ACC112 (cell line): ENCODE measurements around the gene MAML2.
A peak's percentile ranks its signal among the peaks of the same experiment; 100 is the strongest.

ENCODE experiments used
- H2AFZ ChIP-seq: fragments of 200-600 bp; sonication (generic); one replicate; pipeline ENCODE4 v1.6.0; 2017; ENCODE audit warnings: antibody characterized with exemption, low read length; ENCODE audit not compliant: unreplicated experiment
- H3K27ac ChIP-seq: fragments of 200-600 bp; sonication (generic); 2 replicates; pipeline ENCODE4 v1.5.1; 2014; ENCODE audit warnings: low read depth, mild to moderate bottlenecking, antibody characterized with exemption, low read length, moderate library complexity
- H3K27me3 ChIP-seq: fragments of 200-600 bp; sonication (generic); 2 replicates; pipeline ENCODE4 v1.6.1; 2014; ENCODE audit warnings: mild to moderate bottlenecking, antibody characterized with exemption, low read length, moderate library complexity, mixed read lengths; ENCODE audit not compliant: insufficient read depth
- H3K36me3 ChIP-seq: fragments of 200-600 bp; sonication (generic); 2 replicates; pipeline ENCODE4 v1.6.1; 2016; ENCODE audit warnings: mild to moderate bottlenecking, antibody characterized with exemption, low read length, moderate library complexity, mixed read lengths; ENCODE audit not compliant: insufficient read depth
- H3K4me1 ChIP-seq: fragments of 200-600 bp; sonication (generic); one replicate; pipeline ENCODE4 v1.6.1; 2016; ENCODE audit warnings: low read length, mixed read lengths; ENCODE audit not compliant: insufficient read depth, unreplicated experiment, control insufficient read depth
- H3K4me3 ChIP-seq: fragments of 200-600 bp; sonication (generic); 2 replicates; pipeline ENCODE4 v1.5.1; 2014; ENCODE audit warnings: mild to moderate bottlenecking, low read depth, low read length
- H3K79me2 ChIP-seq: fragments of 200-600 bp; sonication (generic); one replicate; pipeline ENCODE4 v1.6.0; 2016; ENCODE audit warnings: low read length; ENCODE audit not compliant: control insufficient read depth, unreplicated experiment, insufficient read depth

Gene MAML2

DNA sequence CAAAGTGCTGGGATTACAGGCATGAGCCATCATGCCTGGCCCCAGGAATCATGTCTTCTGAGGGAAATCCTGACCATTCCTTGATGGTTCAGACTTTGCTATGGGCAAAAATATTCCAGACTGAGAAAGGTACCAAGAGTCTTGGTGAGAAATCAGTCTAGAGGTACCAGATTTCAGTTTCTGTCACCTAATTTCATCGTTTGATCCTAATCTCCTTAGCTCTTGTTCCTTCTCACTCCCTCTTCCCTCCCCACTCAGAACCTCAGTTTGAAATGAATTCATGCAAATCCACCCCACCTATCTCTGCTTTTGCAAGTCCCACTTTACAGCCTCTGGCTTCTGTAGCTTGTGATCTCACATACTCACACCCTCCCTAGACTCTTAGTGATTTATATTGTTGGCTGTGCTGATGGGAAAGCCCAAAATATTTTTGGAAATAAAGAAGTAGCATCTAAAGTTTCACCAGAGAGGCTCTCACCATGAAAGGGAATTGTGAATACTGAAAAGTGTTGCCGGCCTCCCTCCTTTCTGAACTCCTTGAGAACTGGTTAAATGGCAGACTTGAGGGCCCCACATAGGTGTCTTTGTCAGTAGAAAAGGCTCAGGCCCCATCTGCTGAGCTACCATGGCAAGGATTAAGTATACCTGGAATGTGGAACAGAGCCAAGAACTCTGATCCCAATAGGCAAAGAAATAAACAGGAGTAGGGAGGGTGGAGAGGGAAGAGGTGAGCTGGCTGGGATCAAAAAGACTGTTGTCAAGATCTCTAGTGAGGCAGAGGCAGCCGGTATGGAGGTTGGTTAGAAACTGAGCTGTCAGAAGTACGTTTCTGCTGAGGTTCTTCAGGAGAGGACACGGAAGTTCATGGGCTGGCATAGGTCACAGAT, 228.6 kb downstream of the MAML2 start:
- Histone ChIP-seq H2AFZ (no peak overlapping the region), H3K36me3 (no peaks in the 10 kb centered on the region), H3K4me1 (peaks cover 20% of the 10 kb centered on the region), H3K27ac (peak overlapping the region; percentile 88), H3K4me3 (no peak overlapping the region), H3K79me2 (peaks cover 29% of the 10 kb centered on the region), H3K27me3 (no peaks in the 10 kb centered on the region)

DNA sequence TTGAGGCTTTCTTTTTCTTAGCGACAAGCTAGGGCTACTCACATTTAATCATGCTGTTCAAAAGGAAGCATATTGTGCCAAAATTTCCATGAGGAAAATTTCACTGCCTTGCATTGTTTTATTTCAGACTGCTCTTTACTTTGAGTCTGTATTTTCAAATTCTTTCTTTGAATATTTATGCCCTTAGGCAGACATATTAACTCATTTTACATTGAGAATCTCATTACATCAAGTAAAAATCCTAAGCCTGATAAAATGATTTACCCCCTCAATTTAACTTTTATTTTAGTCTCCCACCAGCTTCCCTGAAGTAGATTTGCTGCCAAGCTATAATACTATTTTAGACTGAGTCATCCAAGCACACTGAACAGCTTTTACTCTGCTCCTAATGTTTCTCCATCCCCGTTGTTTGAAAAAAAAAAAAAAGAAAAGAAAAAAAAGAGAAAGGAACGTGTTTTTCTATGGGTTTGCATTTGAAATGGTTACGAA, 229.8 kb downstream of the MAML2 start:
- H3K36me3 ChIP-seq, result no peaks in the 10 kb centered on the region
- H3K27ac ChIP-seq, result peak overlapping the region; percentile 88
- H3K4me1 ChIP-seq, result peaks cover 20% of the 10 kb centered on the region
- peak overlapping the region; percentile 64 for H2AFZ ChIP-seq
- H3K4me3 ChIP-seq, result peak overlapping the region; percentile 29
- H3K27me3 ChIP-seq, result no peaks in the 10 kb centered on the region
- H3K79me2 ChIP-seq, result peaks cover 31% of the 10 kb centered on the region

DNA sequence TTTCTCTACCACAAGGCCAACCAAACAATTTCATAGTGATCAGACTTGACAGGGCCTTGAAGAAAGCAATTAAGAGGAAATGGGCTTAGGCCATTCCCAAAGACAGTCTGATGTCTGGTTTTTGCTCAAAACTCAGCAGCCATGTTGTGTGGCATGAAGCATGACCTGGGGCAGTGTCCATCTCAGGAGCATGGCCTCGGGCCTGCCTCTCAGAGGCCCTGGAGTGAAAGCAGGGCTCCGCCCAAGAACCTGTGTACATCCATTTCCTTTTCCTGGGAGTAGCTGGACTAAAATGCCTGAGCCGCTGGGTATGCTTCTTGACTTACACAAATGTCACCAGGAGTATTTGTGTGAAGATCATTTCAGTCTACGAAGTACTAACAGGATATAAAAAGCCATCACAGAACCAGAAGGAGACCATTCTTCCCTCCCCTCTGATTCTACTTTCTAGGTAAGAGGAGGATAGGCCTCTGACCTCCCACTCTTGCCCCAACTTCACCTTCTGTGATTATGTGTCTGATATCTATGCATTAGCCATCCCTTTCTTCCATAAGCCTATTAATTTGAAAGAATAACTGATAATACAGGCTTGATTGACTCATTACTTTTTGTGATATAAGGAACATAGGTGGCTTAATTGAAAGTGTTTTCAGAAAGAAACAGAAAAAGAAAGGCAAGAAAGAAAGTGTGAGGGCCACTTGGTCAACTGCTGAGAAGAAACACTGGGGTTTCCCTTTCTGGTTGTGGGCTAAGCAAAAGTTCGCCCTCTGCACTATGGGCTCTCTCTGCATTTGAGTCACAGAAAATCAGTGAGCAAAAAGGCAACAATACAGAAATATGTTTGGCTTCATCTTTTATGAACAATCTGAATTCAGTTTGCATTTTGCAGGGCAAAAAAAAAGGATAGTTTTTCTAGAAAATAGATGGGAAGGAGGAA, 230.5 kb downstream of the MAML2 start:
- Histone ChIP-seq H3K27me3 (no peaks in the 10 kb centered on the region), H3K4me1 (peaks cover 20% of the 10 kb centered on the region), H3K79me2 (peaks cover 36% of the 10 kb centered on the region), H3K36me3 (no peaks in the 10 kb centered on the region), H3K4me3 (peak overlapping the region; percentile 29), H2AFZ (no peak overlapping the region), H3K27ac (peak overlapping the region; percentile 88)

DNA sequence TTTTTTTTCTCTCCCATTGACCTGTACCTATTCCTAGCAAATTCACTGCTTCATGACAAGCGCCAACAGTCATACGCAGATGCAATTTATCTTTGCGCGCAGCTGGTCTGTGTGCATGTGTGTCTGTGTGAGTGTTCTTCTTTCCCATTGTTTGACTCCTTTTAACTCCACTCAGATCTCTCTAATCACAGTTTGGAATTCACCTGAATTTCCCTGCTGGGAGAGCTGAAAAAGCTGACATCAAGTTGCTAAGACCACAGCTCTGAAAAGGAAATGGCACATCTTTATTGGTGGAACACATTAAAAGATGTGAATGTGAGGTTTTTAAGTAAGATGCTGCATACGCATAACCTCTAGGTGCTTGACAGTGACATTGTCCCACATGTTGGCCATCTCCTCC, 231.7 kb downstream of the MAML2 start:
- H3K27ac ChIP-seq, result no peak overlapping the region
- H3K79me2 ChIP-seq, result peaks cover 38% of the 10 kb centered on the region
- no peaks in the 10 kb centered on the region for H3K27me3 ChIP-seq
- H3K36me3 ChIP-seq, result no peaks in the 10 kb centered on the region
- H3K4me1 ChIP-seq, result peaks cover 20% of the 10 kb centered on the region
- H2AFZ ChIP-seq, result no peak overlapping the region
- no peak overlapping the region for H3K4me3 ChIP-seq

GRCh38 chr11:96110302-96110701, 232.7 kb downstream of the MAML2 start:
- H3K27ac ChIP-seq, result no peak overlapping the region
- no peaks in the 10 kb centered on the region for H3K36me3 ChIP-seq
- peaks cover 43% of the 10 kb centered on the region for H3K79me2 ChIP-seq
- no peaks in the 10 kb centered on the region for H3K27me3 ChIP-seq
- peaks cover 29% of the 10 kb centered on the region for H3K4me1 ChIP-seq
- H2AFZ ChIP-seq, result no peak overlapping the region
- no peak overlapping the region for H3K4me3 ChIP-seq

DNA sequence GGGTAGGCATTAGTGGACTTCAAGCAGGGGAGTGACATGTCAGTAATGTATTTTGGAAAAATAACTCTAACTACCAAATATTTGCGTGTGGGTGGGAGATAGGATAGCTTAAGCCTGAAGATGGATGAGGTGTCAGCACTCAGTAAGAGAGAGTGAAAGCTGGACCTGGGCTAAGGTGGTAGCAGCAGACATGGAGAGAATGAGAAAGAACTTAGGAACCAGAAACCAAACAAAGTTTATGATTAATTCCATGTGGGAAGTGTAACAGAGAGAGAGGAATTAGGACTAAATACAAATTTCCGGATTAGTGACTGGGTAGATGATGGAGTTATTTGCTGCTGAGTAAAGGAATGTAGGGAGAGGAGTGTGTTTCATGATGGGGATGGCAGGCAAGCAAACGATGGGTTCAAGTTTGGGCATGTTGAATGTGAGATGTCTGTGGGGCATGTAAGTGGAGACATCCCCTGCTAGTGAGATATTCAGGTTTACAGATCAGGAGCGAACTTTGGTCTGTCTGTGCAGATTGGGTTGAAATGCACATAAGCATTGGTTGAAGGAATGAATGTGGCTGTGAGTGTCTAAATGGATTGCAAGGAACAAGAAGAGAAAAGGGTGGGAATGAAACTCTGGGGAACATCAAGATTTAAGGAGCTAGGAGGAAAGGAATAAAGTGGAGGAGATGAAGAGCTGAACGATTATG, 233.5 kb downstream of the MAML2 start:
- Histone ChIP-seq H3K79me2 (peaks cover 45% of the 10 kb centered on the region), H3K4me3 (no peak overlapping the region), H3K4me1 (peaks cover 37% of the 10 kb centered on the region), H3K36me3 (no peaks in the 10 kb centered on the region), H3K27me3 (no peaks in the 10 kb centered on the region), H3K27ac (no peak overlapping the region), H2AFZ (no peak overlapping the region)

- no peak overlapping the region for H3K4me3 ChIP-seq
- H3K4me1 ChIP-seq, result peaks cover 42% of the 10 kb centered on the region
- H2AFZ ChIP-seq, result no peak overlapping the region
- H3K27me3 ChIP-seq, result no peaks in the 10 kb centered on the region
- no peak overlapping the region for H3K27ac ChIP-seq
- peaks cover 44% of the 10 kb centered on the region for H3K79me2 ChIP-seq
- no peaks in the 10 kb centered on the region for H3K36me3 ChIP-seq
These were observed 235.7 kb downstream of the MAML2 start for GRCh38 chr11:96107143-96107824.

DNA sequence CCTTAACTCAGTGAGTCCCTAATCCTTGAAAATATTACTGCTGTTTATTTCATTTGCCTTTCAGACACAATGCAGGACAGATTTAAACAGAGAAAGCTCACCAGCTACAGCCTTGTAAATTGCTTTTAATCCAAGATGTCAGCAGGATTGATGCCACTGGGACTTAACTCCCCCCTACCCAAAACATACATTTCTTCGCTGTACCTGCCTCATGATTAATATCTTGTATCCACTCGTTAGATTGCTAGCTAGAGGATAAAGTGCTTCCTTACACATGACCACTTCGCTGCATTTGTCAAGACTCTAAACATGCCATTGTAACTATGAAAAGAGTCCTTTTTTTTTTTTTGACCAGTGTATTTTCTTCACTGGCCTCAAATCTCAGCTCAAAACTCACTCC, 236.3 kb downstream of the MAML2 start:
- Histone ChIP-seq H3K27me3 (no peaks in the 10 kb centered on the region), H3K4me1 (peaks cover 39% of the 10 kb centered on the region), H3K4me3 (no peak overlapping the region), H3K79me2 (peaks cover 40% of the 10 kb centered on the region), H3K36me3 (no peaks in the 10 kb centered on the region), H2AFZ (no peak overlapping the region), H3K27ac (peak overlapping the region; percentile 71; the same call in 1 of the 2 replicates)

DNA sequence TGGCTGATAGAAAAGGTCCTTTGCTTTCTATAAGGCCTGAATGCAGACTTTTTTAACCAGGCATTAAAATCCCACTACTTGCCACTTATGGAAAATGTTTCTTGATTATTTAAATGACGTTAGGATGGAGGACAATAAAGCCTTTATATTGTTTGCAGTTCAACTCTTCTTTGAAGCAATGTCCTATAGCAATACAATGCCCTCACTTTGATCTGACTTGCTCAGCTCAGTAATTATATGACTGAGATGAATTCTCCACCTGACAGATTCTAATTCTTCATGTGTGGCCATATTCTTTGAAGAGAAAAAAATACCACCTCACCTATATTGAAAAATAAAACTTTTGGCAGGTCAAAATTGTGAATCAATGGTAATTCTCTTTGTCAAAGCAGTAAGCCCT, 237.1 kb downstream of the MAML2 start:
- Histone ChIP-seq H3K4me3 (no peak overlapping the region), H3K27me3 (no peaks in the 10 kb centered on the region), H3K27ac (peak overlapping the region; percentile 71), H3K79me2 (peaks cover 40% of the 10 kb centered on the region), H3K4me1 (peaks cover 39% of the 10 kb centered on the region), H3K36me3 (no peaks in the 10 kb centered on the region), H2AFZ (no peak overlapping the region)
